Activated CD4-positive, alpha-beta T cell treated with anti-CD3 and anti-CD28 coated beads for 24 hours (primary cell): Measurements from ENCODE around the gene MCM6.
"Not testable (repeated sequence)": the region's sequence is repeated elsewhere in the genome, so short reads cannot be mapped to it uniquely, and the experiment has no call there.

Experiments
- DNase-seq, 2 donors: peaks; one replicate each; pipeline ENCODE4 v3.0.0-alpha.2; 2020; ENCODE audit warnings: low read depth in 2 of 2

Gene MCM6

DNA sequence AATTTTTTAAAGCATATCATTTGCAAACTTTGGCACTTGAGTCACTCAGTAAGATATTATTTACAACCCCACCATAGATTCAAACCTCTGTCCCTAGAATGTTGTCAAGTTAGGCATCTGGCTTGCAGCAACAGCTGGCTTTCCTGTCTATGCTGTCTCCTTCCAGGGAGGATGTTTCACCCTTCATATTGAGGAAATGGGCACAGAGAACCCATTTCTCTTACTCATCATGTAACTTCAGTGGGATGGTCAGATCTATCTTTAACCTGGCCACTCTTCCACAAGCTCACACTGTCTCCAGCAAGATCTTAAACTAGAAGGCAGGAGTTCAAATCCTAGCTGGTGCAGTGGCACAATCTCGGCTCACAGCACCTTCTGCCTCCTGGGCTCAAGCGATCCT is 55.1 kb downstream of the MCM6 start:
- no peak for DNase-seq

- peak; percentile 69 to 76 for DNase-seq
These were observed 56.1 kb downstream of the MCM6 start for GRCh38 chr2:135820003-135820618.

DNA sequence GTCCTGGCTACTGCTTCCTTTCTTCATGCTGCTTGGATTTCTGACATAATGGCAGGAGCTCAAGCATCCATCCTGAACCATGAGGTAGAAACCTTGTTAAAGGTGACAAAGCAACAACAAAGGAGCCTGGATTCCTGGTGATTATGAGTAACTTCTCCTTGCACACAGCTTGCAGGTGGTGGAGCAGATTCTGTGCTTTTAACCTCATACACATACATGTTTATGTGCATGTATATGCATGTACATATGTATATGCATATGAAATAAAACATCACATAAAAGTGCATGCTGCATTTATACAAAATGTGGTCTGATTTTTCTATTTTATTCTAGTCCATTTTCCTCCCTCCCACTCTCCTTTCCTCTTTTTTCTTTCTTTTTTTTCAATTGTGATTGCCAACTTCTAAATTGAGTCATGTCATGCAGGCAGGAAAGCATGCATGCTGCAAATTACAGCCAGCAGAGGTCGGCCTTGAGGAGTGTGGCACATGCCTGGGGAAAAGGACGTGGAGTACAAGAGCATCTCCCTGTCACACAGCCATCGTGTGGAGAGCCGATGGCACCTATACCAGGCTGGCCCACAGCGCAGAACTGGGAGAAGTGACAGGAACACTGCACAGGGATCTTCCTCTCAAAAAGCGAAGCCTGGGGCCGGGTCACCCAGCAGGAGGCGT is 57.2 kb downstream of the MCM6 start:
- peak in 1 of 2 donors; percentile 43 for DNase-seq

- no peak for DNase-seq
These were observed 58.3 kb downstream of the MCM6 start for GRCh38 chr2:135817951-135818350.

DNA sequence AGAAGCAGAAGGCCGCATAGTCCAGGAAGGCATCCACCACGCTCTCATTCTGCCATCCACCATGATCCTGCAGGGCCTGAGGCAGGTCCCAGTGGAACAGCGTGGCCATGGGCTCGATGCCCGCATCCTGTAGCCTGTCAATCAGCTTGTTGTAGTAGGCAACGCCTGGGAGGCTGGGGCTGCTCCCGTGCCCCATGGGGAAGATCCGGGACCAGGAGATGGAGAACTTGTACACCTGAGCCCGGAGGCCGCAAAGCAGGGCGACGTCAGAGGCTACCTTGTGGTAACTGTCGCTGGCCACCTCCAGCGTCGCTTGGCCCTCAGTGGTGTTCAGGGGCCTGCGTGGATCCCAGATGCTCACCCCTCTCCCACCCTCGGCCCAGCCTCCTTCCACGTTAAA is 58.8 kb downstream of the MCM6 start:
- DNase-seq: no peak

- no peak for DNase-seq
These were observed 61.0 kb downstream of the MCM6 start for GRCh38 chr2:135815269-135815668.

DNA sequence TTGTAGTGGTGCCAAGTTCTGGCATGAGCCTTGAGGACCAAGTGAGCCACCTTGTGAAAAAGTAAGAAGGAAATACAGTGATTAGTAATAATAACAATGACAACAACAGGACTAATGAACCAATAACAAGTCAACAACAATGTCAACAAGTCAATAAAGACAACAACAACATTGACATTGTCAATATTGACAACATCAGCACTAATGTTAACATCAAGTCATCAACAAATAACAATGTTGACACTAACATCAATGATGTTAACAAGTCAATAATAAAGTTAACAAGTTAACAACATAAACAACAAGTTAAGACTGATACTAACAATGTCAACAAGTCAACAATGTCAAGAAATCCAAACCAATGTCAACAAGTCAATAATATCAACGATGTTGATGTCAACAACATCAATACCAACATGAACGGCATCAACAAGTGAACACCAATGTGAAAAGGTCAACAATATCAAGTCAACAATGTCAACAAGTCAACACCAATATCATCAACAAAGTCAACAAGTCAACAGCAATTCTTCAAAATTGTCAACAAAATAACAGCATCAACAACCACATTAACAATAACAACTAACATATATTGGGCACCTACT is 63.2 kb downstream of the MCM6 start:
- DNase-seq: no peak

- DNase-seq: not testable (repeated sequence)
These were observed 68.4 kb downstream of the MCM6 start for GRCh38 chr2:135807874-135808273.

GRCh38 chr2:135803278-135803677 is 73.0 kb downstream of the MCM6 start:
- DNase-seq: no peak

DNA sequence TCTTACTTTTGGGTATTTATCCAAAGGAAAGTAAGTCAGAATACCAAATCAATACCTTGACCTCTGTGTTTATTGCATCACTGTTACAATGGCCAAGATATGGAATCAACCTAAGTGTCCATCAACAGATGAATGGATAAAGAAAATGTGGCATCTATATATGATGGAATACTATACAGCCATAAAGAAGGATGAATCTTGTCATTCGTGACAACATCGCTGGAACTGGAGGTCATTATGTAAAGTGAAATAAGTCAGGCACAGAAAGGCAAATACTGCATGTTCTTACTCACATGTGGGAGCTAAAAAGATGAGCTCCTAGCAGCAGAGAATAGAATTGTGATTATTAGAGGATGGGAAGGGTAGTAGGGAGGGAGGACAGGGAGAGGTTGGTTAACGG is 73.9 kb downstream of the MCM6 start:
- DNase-seq: no peak

GRCh38 chr2:135800513-135801460 is 75.5 kb downstream of the MCM6 start:
- DNase-seq: no peak

- no peak for DNase-seq
These were observed 76.5 kb downstream of the MCM6 start for GRCh38 chr2:135799738-135800137.

DNA sequence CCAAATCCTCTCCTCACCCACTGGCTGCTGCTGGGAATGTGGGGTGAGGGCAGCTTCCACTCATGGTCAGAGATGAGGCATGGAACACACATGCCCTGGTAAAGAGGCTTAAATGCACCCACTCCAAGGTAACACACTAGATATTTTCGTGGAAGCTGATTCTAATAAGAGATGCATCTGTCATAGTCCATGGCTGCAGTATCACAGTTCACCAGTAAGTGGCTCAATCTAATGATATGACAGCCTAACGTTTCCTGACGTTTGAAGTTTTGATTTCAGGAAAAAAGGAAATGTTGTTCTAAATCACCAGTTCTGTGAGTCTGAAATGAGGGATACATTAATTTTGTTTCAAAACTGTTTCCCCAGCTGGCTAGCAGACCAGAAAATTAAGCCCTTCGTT is 77.5 kb downstream of the MCM6 start:
- DNase-seq: no peak

DNA sequence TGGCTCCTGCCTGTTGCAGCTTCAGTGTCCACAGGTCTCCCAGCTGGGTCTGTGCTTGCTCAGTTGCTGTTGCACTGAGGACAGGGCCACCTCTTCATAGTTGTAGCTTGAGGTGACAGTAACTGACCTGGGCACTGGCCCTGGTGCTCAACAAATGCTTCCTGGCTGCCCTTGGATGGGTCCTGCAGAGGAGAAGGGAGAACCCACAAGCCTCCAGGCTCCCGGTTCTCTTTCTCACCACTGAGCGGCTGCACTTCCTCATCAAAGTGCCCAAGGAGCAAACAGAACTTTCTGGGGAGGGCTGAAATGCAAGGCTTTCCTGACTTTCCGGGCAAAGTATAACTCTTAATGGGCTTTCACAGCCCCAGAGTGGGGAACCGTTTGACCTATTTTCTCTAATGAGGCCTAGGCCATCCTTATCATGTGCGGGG is 78.0 kb downstream of the MCM6 start:
- no peak for DNase-seq

DNA sequence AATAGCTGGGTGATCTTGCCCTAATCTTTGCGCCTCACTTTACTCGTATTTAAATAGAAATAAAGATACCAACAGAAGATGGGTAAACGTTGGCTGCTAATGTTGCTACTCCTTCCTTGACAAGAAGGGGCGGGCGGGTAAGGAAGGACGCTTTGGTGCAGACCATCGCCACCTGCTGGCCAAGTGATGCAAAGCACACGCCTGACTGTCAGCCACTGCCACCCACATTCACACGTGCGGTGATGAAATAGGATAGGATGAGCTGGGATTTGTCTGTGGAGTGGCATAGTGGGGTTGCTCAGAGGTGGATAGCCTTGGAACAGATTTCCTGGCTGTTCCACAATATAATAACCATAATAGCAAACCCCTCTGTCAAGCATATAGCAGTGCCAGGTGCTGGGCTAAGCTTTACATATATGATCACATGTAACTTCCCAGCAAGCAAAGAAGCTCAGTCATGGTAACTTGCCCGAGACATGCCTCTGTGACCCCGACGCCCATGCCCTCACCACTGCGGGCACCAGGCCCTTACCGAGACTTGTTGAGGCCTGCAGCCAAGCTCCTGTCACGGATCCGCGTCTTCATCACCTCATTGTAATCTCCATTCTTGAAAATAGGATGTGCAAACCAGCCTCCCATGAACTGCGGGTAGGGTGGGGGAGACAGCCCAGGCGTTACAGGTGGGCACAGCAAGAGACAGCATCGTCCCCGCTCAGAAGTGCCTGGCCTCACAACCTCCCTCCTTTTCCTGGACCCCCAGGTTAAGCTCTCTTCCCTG is 78.6 kb downstream of the MCM6 start:
- DNase-seq: peak; percentile 70 to 77

GRCh38 chr2:135796606-135797005 is 79.6 kb downstream of the MCM6 start:
- DNase-seq: no peak

GRCh38 chr2:135795641-135796040 is 80.6 kb downstream of the MCM6 start:
- DNase-seq: not testable (repeated sequence)

DNA sequence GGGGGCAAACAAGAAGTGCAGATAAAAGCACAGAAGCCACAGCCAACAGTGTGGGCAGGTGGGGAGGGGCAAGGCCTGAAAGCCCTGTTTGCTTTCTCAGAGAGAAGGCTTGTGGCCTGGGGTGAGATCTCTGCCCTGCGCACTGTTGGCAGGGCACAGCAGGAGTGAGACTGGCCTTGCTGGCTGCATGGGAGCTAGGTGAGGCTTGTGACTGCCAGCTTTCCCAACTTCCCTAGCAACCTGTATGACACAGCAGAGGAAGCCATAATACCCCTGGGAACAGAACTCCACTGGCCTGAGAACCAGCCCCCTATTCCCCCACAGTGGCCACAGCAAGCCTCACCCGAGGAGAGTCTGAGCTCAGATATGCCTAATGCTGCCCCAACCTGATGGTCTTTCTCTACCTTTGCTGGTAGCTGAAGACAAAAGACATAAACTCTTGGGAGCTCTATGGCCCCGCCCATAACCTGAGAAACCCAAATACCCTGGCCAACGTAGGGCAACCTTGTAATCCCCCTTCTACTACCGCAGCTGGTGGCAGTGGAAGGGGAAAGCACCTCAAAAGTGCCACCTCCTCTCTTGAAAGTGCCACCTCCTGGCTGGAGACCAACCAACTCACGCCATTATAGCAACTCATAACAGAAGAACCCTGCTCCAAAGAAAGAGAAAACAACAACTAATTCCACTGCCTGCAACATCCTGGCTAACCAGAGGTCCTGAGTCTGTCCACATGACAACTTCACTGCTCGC is 83.7 kb downstream of the MCM6 start:
- DNase-seq: no peak

- DNase-seq: no peak
These were observed 84.6 kb downstream of the MCM6 start for GRCh38 chr2:135791418-135792190.

DNA sequence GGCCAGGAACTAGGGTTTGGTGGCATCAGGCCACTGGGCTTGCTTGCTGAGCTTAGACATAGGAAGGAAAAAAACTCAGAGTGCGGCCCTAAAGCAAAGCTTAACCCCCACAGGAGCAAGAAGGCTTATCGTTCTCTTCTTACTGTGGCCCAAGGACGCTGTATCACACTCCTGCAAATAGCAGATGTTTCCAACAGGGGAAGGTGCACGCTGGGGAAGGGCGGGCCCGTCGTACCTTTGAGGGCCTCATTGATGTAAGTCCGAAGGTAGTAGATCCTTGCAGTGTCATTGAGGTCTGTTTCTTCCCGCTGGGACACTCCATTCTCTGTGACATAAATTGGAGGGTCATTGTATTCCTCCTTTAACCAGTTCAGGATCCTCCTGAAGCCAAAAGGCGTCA is 85.8 kb downstream of the MCM6 start:
- DNase-seq: no peak
